HT1080 (cell line): ENCODE measurements around the gene NONO. TPM values are rescaled to one million over a fixed set of nuclear protein-coding genes. Genes with fewer than 3 reads are reported as not detected.

Source experiments
- total RNA-seq: library from RNA; depleted of rRNA; stranded (reverse); fragments of >200 nt; shearing (Covaris generic); gene quantifications from 2 replicates; pipeline ENCODE4 v1.2.3, GENCODE V29; 2014; rRNA removed

NONO gene
- total RNA-seq, 1 experiment from 2014 or later = 469 TPM

Other genes starting within 250 kb of the NONO start
- 61.2 and 68.9 TPM in 2 replicates for gene SNX12, start 215.3 kb upstream of the NONO start, total RNA-seq
- 1.2 and 1.8 TPM in 2 replicates for gene FOXO4, start 187.8 kb upstream of the NONO start, total RNA-seq
- gene CXorf65, start 176.9 kb upstream of the NONO start, total RNA-seq = not detected in 2 replicates
- gene IL2RG, start 172.1 kb upstream of the NONO start, total RNA-seq = not detected in 2 replicates
- 10.1 and 13.6 TPM in 2 replicates for gene MED12, start 165.0 kb upstream of the NONO start, total RNA-seq
- gene NLGN3, start 138.8 kb upstream of the NONO start, total RNA-seq = 0.06 TPM in 1 of 2 replicates, not detected in the other
- not detected in 2 replicates for gene GJB1, start 60.4 kb upstream of the NONO start, total RNA-seq
- gene ZMYM3, start 29.5 kb upstream of the NONO start, total RNA-seq = 17.8 and 23.8 TPM in 2 replicates
- 0.97 and 1.00 TPM in 2 replicates for gene ITGB1BP2, start 18.1 kb downstream of the NONO start, total RNA-seq
- 17.4 and 18.0 TPM in 2 replicates for gene TAF1, start 82.7 kb downstream of the NONO start, total RNA-seq
- gene OGT, start 249.5 kb downstream of the NONO start, total RNA-seq = 49.6 and 55.5 TPM in 2 replicates